ENCODE measurements around the gene UTP25. TPM values are rescaled to one million over a fixed set of nuclear protein-coding genes. Genes with fewer than 3 reads are reported as not detected.
"Not testable (repeated sequence)": the region's sequence is repeated elsewhere in the genome, so short reads cannot be mapped to it uniquely, and the experiment has no call there.

UTP25 gene
- total and polyA plus RNA-seq, 2 of the 4 experiments (the other 2 are of a cell fraction), result 7.1 to 17.4 TPM

DNA sequence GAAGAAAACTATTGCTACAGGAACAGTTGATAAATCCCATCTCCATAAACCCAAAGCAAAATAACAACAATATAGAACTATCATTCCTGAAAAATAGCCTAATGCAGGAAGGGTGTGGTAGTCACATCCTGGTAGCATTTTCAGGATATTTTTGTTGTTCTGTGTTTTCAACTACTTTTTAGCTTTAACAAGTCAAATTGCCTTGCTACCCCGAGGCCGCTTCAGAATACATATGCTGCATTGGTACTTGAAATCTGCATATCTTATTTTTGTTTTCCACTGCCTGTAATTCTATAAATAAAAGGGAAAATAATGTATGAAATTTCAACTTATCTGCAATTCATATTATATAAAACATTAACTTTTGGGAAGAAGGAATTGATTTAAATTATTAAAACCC is 73.4 kb downstream of the UTP25 start:
- Histone ChIP-seq H3K18ac (ENCODE audit: low read depth, low read length) (no peak overlapping the region), H3K23ac (ENCODE audit: low read depth, low read length) (no peak overlapping the region), H3K9me3 (ENCODE audit: control insufficient read depth, insufficient read depth, low read length) (no peaks in the 10 kb centered on the region), H3K4me1 (ENCODE audit: control insufficient read depth, insufficient read depth, low read length) (peaks cover 3% of the 10 kb centered on the region), H2AK5ac (ENCODE audit: low read depth, low read length) (no peak overlapping the region), H3K56ac (ENCODE audit: extremely low read depth, insufficient read depth, low read length) (no peak overlapping the region), H3K4me2 (ENCODE audit: low read depth, low read length) (no peak overlapping the region; the same call in 1 of the 2 replicates), H2BK20ac (ENCODE audit: low read depth, low read length) (peak overlapping the region; percentile 4; the same call in 1 of the 2 replicates), H4K91ac (ENCODE audit: insufficient read depth, low read depth, low read length) (no peak overlapping the region), H3K27ac (ENCODE audit: insufficient read depth, low read length) (no peak overlapping the region), H4K8ac (ENCODE audit: low read depth in 2 of 2, low read length in 2 of 2) (no peak overlapping the region), H3K27me3 (ENCODE audit: control insufficient read depth, insufficient read depth, low read length) (no peaks in the 10 kb centered on the region), H3K14ac (replicated peaks; ENCODE audit: low read depth, low read length) (no peak overlapping the region), H2BK5ac (ENCODE audit: low read depth, low read length, poor library complexity, severe bottlenecking) (no peak overlapping the region), H2AFZ (replicated peaks; ENCODE audit: low read length, poor library complexity) (no peak overlapping the region), H2AK9ac (replicated peaks; ENCODE audit: low read depth, low read length, poor library complexity) (no peak overlapping the region), H3K79me1 (ENCODE audit: low read depth in 1 of 2, low read length in 2 of 2) (no peaks in the 10 kb centered on the region), H3K36me3 (ENCODE audit: control insufficient read depth, insufficient read depth, low read length) (no peaks in the 10 kb centered on the region), H2BK15ac (ENCODE audit: low read depth, low read length) (0 out of 3 replicates have a peak overlapping the region, but pooled peaks have one; percentile 5), H4K5ac (ENCODE audit: low read depth, low read length) (no peak overlapping the region), H3K4me3 (ENCODE audit: insufficient read depth, low read depth, low read length) (no peak overlapping the region), H3K9ac (ENCODE audit: low read depth, low read length) (no peak overlapping the region), H3K4ac (ENCODE audit: low read depth, low read length) (no peak overlapping the region), H4K20me1 (ENCODE audit: insufficient read depth, low read length) (no peaks in the 10 kb centered on the region), H3K9me1 (ENCODE audit: insufficient read depth, low read length) (peaks cover 6% of the 10 kb centered on the region), H2BK120ac (ENCODE audit: low read depth, low read length) (no peak overlapping the region)
- WGBS, 2 experiments (ENCODE audit: extremely low coverage in 2 of 2, insufficient read length in 1 of 2), result no CpG with 5 or more reads among the region's 2 CpGs
- dilution Hi-C loops (cut with HindIII; ENCODE audit: low sequenced_read_pairs, unreplicated experiment) (no loop called here), in situ Hi-C loops (cut with MboI; ENCODE audit: low sequenced_read_pairs) (no loop called here), intact Hi-C loops (cut with micrococcal nuclease) (no loop called here)
- DNase-seq, result no peak
- POLR2A ChIA-PET (ENCODE audit: unreplicated experiment), result no interaction called here
- no peak for ATAC-seq (ENCODE audit: low read depth)
- no TSS peak for BruUV-seq (replicated peaks)
- TF ChIP-seq, protein P1, sequence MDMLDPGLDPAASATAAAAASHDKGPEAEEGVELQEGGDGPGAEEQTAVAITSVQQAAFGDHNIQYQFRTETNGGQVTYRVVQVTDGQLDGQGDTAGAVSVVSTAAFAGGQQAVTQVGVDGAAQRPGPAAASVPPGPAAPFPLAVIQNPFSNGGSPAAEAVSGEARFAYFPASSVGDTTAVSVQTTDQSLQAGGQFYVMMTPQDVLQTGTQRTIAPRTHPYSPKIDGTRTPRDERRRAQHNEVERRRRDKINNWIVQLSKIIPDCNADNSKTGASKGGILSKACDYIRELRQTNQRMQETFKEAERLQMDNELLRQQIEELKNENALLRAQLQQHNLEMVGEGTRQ (IDR thresholded peaks at IDR 0.05; ENCODE audit: low read depth, low read length), result no peak
- TF ChIP-seq FOS (IDR thresholded peaks at IDR 0.05; ENCODE audit: low read depth, low read length) (no peak), RCOR1 (IDR thresholded peaks at IDR 0.05; ENCODE audit: insufficient replicate concordance, low read length) (no peak), MXI1 (IDR thresholded peaks at IDR 0.05; ENCODE audit: borderline replicate concordance, low read depth, low read length) (no peak), BHLHE40 (IDR thresholded peaks at IDR 0.05; ENCODE audit: low read depth, low read length) (no peak), RAD21 (IDR thresholded peaks at IDR 0.05; ENCODE audit: low read length) (no peak), MAZ (IDR thresholded peaks at IDR 0.05; ENCODE audit: borderline replicate concordance, low read depth, low read length) (no peak)
- CTCF ChIA-PET, result interaction anchor here (0.6 kb wide), 1 partner anchor 11 kb away, joined by 3 read pairs; no protein-coding TSS in a partner anchor

DNA sequence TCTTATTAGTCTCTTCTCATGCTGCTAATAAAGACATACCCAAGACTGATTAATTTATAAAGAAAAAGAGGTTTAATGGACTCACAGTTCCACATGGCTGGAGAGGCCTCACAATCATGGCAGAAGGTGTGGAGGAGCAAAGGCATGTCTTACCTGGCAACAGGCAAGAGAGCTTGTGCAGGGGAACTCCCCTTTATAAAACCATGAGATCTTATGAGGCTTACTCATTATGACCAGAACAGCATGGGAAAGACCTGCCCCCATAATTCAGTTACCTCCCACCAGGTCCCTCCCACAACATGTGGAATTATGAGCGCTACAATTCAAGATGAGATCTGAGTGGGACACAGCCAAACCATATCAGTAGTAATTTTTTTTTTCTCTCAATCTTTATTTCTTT is 77.0 kb downstream of the UTP25 start:
- H3K9me1 ChIP-seq (ENCODE audit: insufficient read depth, low read length); H3K18ac ChIP-seq (ENCODE audit: low read depth, low read length); H2BK5ac ChIP-seq (ENCODE audit: low read depth, low read length, poor library complexity, severe bottlenecking); H3K27ac ChIP-seq (ENCODE audit: insufficient read depth, low read length); H3K27me3 ChIP-seq (ENCODE audit: control insufficient read depth, insufficient read depth, low read length); H3K23ac ChIP-seq (ENCODE audit: low read depth, low read length); H4K20me1 ChIP-seq (ENCODE audit: insufficient read depth, low read length); H2AK9ac ChIP-seq (replicated peaks; ENCODE audit: low read depth, low read length, poor library complexity); H3K4ac ChIP-seq (ENCODE audit: low read depth, low read length); H3K79me1 ChIP-seq (ENCODE audit: low read depth in 1 of 2, low read length in 2 of 2); H4K91ac ChIP-seq (ENCODE audit: insufficient read depth, low read depth, low read length); H4K5ac ChIP-seq (ENCODE audit: low read depth, low read length); dilution Hi-C loops (cut with HindIII; ENCODE audit: low sequenced_read_pairs, unreplicated experiment); CTCF ChIA-PET; H3K56ac ChIP-seq (ENCODE audit: extremely low read depth, insufficient read depth, low read length); H2BK20ac ChIP-seq (ENCODE audit: low read depth, low read length); ATAC-seq (ENCODE audit: low read depth); H2BK120ac ChIP-seq (ENCODE audit: low read depth, low read length); H3K9me3 ChIP-seq (ENCODE audit: control insufficient read depth, insufficient read depth, low read length); H3K9ac ChIP-seq (ENCODE audit: low read depth, low read length); in situ Hi-C loops (cut with MboI; ENCODE audit: low sequenced_read_pairs); intact Hi-C loops (cut with micrococcal nuclease); DNase-seq; H3K36me3 ChIP-seq (ENCODE audit: control insufficient read depth, insufficient read depth, low read length); H4K8ac ChIP-seq (ENCODE audit: low read depth in 2 of 2, low read length in 2 of 2); H3K4me2 ChIP-seq (ENCODE audit: low read depth, low read length); H2AFZ ChIP-seq (replicated peaks; ENCODE audit: low read length, poor library complexity); H2BK15ac ChIP-seq (ENCODE audit: low read depth, low read length); POLR2A ChIA-PET (ENCODE audit: unreplicated experiment); H3K4me3 ChIP-seq (ENCODE audit: insufficient read depth, low read depth, low read length); H3K4me1 ChIP-seq (ENCODE audit: control insufficient read depth, insufficient read depth, low read length); H3K14ac ChIP-seq (replicated peaks; ENCODE audit: low read depth, low read length); H2AK5ac ChIP-seq (ENCODE audit: low read depth, low read length); BruUV-seq (replicated peaks): not testable (repeated sequence)
- WGBS, 2 experiments (ENCODE audit: extremely low coverage in 2 of 2, insufficient read length in 1 of 2), result no CpG with 5 or more reads among the region's 1 CpG
